Astrocyte (in vitro differentiated cells and primary cell): ENCODE measurements around the gene GON4L. TPM values are rescaled to one million over a fixed set of nuclear protein-coding genes. Genes with fewer than 3 reads are reported as not detected.
"Not testable (repeated sequence)": the region's sequence is repeated elsewhere in the genome, so short reads cannot be mapped to it uniquely, and the experiment has no call there.

Source experiments
- DNase-seq: peaks from one replicate; pipeline ENCODE4 v3.0.0-alpha.2; 2010; ENCODE audit warnings: low read depth
- FAIRE-seq: peaks from 2 replicates; lab custom pipeline; 2011; peaks lifted over from hg19 to GRCh38; lab: Jason Lieb, UNC
- H2AFZ ChIP-seq: 2 replicates; pipeline ENCODE4 v1.6.0; 2012; ENCODE audit warnings: low read depth, low read length, inconsistent platforms
- H3K27ac ChIP-seq: 2 replicates; pipeline ENCODE4 v1.5.1; 2011; ENCODE audit warnings: low read depth, low read length, inconsistent platforms
- H3K27me3 ChIP-seq: 2 replicates; pipeline ENCODE4 v1.6.0; 2011; ENCODE audit warnings: low read length, inconsistent platforms; ENCODE audit not compliant: insufficient read depth
- H3K36me3 ChIP-seq: 2 replicates; pipeline ENCODE4 v1.5.1; 2011; ENCODE audit warnings: low read length, inconsistent platforms; ENCODE audit not compliant: insufficient read depth
- H3K4me1 ChIP-seq: 2 replicates; pipeline ENCODE4 v1.5.1; 2011; ENCODE audit warnings: low read length, inconsistent platforms; ENCODE audit not compliant: insufficient read depth
- H3K4me2 ChIP-seq: 2 replicates; pipeline ENCODE4 v1.6.0; 2012; ENCODE audit warnings: low read length, inconsistent platforms
- H3K4me3 ChIP-seq: 2 replicates; pipeline ENCODE4 v1.5.1; 2011; ENCODE audit warnings: low read depth, mild to moderate bottlenecking, low read length, inconsistent platforms; ENCODE audit not compliant: insufficient read depth
- H3K79me2 ChIP-seq: 2 replicates; pipeline ENCODE4 v1.6.0; 2012; ENCODE audit warnings: mild to moderate bottlenecking, low read length, inconsistent platforms; ENCODE audit not compliant: insufficient read depth
- H3K9ac ChIP-seq: 2 replicates; pipeline ENCODE4 v1.6.0; 2012; ENCODE audit warnings: mild to moderate bottlenecking, low read length, inconsistent platforms
- H3K9me3 ChIP-seq: 2 replicates; pipeline ENCODE4 v1.5.1; 2012; ENCODE audit warnings: low read depth, mild to moderate bottlenecking, low read length, inconsistent platforms; ENCODE audit not compliant: insufficient read depth
- H4K20me1 ChIP-seq: 2 replicates; pipeline ENCODE4 v1.6.0; 2012; ENCODE audit warnings: low read length, inconsistent platforms; ENCODE audit not compliant: insufficient read depth
- H3K27ac Mint-ChIP-seq: one replicate; pipeline ENCODE4 v1.8.0; 2021; ENCODE audit warnings: mild to moderate bottlenecking, mixed read lengths; ENCODE audit not compliant: unreplicated experiment
- H3K27me3 Mint-ChIP-seq: one replicate; pipeline ENCODE4 v1.8.0; 2021; ENCODE audit warnings: low read depth, mixed read lengths; ENCODE audit not compliant: unreplicated experiment
- H3K36me3 Mint-ChIP-seq: one replicate; pipeline ENCODE4 v1.8.0; 2021; ENCODE audit warnings: low read depth, mixed read lengths; ENCODE audit not compliant: unreplicated experiment
- H3K4me1 Mint-ChIP-seq: one replicate; pipeline ENCODE4 v1.8.0; 2021; ENCODE audit warnings: low read depth, mixed read lengths; ENCODE audit not compliant: unreplicated experiment
- H3K4me3 Mint-ChIP-seq: one replicate; pipeline ENCODE4 v1.8.0; 2021; ENCODE audit warnings: mild to moderate bottlenecking, moderate library complexity, mixed read lengths; ENCODE audit not compliant: unreplicated experiment
- H3K9me3 Mint-ChIP-seq: one replicate; pipeline ENCODE4 v1.8.0; 2021; ENCODE audit warnings: mild to moderate bottlenecking, mixed read lengths; ENCODE audit not compliant: unreplicated experiment
- CTCF ChIP-seq: IDR thresholded peaks from 2 replicates; pipeline ENCODE4 v1.5.1; 2011; ENCODE audit warnings: low read depth, mild to moderate bottlenecking, inconsistent platforms, low read length, moderate library complexity; ENCODE audit not compliant: insufficient read depth
- EZH2 ChIP-seq: IDR thresholded peaks from 2 replicates; pipeline ENCODE4 v1.6.1; 2012; ENCODE audit warnings: mild to moderate bottlenecking, low read length, inconsistent platforms; ENCODE audit not compliant: insufficient read depth
- total RNA-seq: library from RNA; stranded (reverse); gene quantifications from 2 replicates; pipeline ENCODE4 v1.2.1, GENCODE V29; 2021

The GON4L gene
- total RNA-seq, 1 donor from 2014 or later = 52.8 TPM

DNA sequence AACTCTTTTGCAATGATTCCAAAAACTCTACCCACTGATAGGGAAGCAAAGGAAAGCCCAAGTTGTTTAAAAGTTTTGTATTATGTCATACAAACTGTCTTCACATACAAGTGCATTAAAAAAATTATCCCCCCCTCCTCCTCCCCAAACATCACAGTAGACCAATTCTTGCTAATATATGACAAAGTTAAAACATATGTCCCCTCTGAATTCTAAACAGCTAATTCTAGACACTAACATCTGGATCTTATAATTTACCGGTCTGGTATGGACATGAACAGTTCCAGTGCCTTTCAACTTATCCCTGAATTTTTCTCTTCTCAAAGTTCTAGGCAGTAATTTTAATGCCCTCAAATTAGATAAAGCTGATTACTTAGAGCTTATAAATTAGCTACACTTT is 40.7 kb upstream of the GON4L start:
- DNase-seq = no peak
- FAIRE-seq = no peak
- no peak overlapping the region for H3K27ac ChIP-seq

GRCh38 chr1:155896476-155896875 is 39.5 kb upstream of the GON4L start:
- H3K27ac Mint-ChIP-seq, H3K9ac ChIP-seq, H4K20me1 ChIP-seq, H3K27me3 ChIP-seq, H3K79me2 ChIP-seq, H3K27me3 Mint-ChIP-seq, H3K4me2 ChIP-seq, H2AFZ ChIP-seq, H3K4me3 Mint-ChIP-seq, FAIRE-seq, H3K4me3 ChIP-seq, H3K9me3 ChIP-seq, H3K27ac ChIP-seq, H3K9me3 Mint-ChIP-seq, DNase-seq: not testable (repeated sequence)
- peaks cover 32% of the 10 kb centered on the region for H3K36me3 ChIP-seq
- H3K4me1 Mint-ChIP-seq = peaks cover 14% of the 10 kb centered on the region
- peaks cover 18% of the 10 kb centered on the region for H3K4me1 ChIP-seq
- H3K36me3 Mint-ChIP-seq = peaks cover 11% of the 10 kb centered on the region

More for the DNA sequence above, 40.7 kb upstream of the GON4L start:
- Histone ChIP-seq H2AFZ (no peak overlapping the region), H3K4me1 (peaks cover 15% of the 10 kb centered on the region), H3K9ac (no peak overlapping the region), H4K20me1 (peaks cover 4% of the 10 kb centered on the region), H3K36me3 (peaks cover 34% of the 10 kb centered on the region), H3K4me3 (no peak overlapping the region), H3K79me2 (no peaks in the 10 kb centered on the region), H3K4me2 (no peak overlapping the region), H3K9me3 (no peaks in the 10 kb centered on the region), H3K27me3 (no peaks in the 10 kb centered on the region)
- peaks cover 11% of the 10 kb centered on the region for H3K36me3 Mint-ChIP-seq
- no peak overlapping the region for H3K27ac Mint-ChIP-seq
- H3K27me3 Mint-ChIP-seq = no peaks in the 10 kb centered on the region
- peaks cover 14% of the 10 kb centered on the region for H3K4me1 Mint-ChIP-seq
- H3K4me3 Mint-ChIP-seq = no peak overlapping the region
- TF ChIP-seq CTCF (no peak), EZH2 (no peak)
- no peaks in the 10 kb centered on the region for H3K9me3 Mint-ChIP-seq

- not testable (repeated sequence) for H3K9ac ChIP-seq, DNase-seq, H3K4me2 ChIP-seq, FAIRE-seq, H3K4me3 ChIP-seq, H3K27ac ChIP-seq, H4K20me1 ChIP-seq, H2AFZ ChIP-seq, H3K79me2 ChIP-seq, H3K27me3 ChIP-seq, H3K9me3 ChIP-seq, H3K4me3 Mint-ChIP-seq, H3K9me3 Mint-ChIP-seq, H3K27me3 Mint-ChIP-seq
- Mint-ChIP-seq H3K4me1 (peaks cover 14% of the 10 kb centered on the region), H3K36me3 (peaks cover 11% of the 10 kb centered on the region), H3K27ac (peak overlapping the region; percentile 18)
- Histone ChIP-seq H3K36me3 (peaks cover 28% of the 10 kb centered on the region), H3K4me1 (peaks cover 18% of the 10 kb centered on the region)
These were observed 38.6 kb upstream of the GON4L start for GRCh38 chr1:155895617-155896016.
